ENCODE measurements around the gene SEMA3F.

Gene SEMA3F

DNA sequence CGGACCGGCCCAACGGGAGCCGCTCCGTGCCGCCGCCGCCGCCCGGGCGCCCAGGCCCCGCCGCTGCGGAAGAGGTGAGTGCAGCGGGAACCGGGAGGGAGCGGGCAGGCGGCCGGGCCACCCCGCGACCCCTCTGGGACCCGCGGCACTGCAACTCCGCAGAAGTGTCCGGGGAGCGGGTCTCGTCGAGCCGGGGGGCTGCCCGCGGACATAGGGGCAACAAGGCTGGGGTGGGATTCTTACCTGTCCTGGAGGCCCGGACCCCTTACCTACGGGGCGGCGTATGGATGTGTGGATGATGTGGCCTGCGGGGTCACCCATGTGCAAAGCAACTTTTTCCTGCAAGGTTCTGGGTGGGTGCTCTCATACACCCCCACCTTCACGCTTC, 361 bp downstream of the SEMA3F start:
- Histone ChIP-seq H3K27me3 (ENCODE audit: control insufficient read depth, low read length) (peaks cover 35% of the 10 kb centered on the region), H3K36me3 (ENCODE audit: control insufficient read depth, low read length) (no peaks in the 10 kb centered on the region), H4K20me1 (ENCODE audit: control insufficient read depth, insufficient read depth, low read depth, low read length) (no peaks in the 10 kb centered on the region), H3K9me3 (ENCODE audit: control insufficient read depth, insufficient read depth, low read length) (no peaks in the 10 kb centered on the region), H3K27ac (ENCODE audit: low read depth, low read length) (no peak overlapping the region), H3F3A (ENCODE audit: control insufficient read depth, insufficient read depth) (no peaks in the 10 kb centered on the region), H3K4me1 (ENCODE audit: control insufficient read depth, low read length) (peaks cover 21% of the 10 kb centered on the region), H3K4me2 (ENCODE audit: low read length) (peak overlapping the region; percentile 71), H3K79me2 (ENCODE audit: control insufficient read depth, low read length) (no peaks in the 10 kb centered on the region), H3K4me3 (ENCODE audit: low read length) (peak overlapping the region; percentile 65; the same call in 1 of the 2 replicates), H3K9me2 (replicated peaks; ENCODE audit: control insufficient read depth, low read length) (no peaks in the 10 kb centered on the region)
- TF ChIP-seq EZH2phosphoT487 (IDR thresholded peaks at IDR 0.05; ENCODE audit: borderline replicate concordance, low read length), result peak; percentile 28; the same call in 1 of the 2 replicates
- TF ChIP-seq, protein P1, sequence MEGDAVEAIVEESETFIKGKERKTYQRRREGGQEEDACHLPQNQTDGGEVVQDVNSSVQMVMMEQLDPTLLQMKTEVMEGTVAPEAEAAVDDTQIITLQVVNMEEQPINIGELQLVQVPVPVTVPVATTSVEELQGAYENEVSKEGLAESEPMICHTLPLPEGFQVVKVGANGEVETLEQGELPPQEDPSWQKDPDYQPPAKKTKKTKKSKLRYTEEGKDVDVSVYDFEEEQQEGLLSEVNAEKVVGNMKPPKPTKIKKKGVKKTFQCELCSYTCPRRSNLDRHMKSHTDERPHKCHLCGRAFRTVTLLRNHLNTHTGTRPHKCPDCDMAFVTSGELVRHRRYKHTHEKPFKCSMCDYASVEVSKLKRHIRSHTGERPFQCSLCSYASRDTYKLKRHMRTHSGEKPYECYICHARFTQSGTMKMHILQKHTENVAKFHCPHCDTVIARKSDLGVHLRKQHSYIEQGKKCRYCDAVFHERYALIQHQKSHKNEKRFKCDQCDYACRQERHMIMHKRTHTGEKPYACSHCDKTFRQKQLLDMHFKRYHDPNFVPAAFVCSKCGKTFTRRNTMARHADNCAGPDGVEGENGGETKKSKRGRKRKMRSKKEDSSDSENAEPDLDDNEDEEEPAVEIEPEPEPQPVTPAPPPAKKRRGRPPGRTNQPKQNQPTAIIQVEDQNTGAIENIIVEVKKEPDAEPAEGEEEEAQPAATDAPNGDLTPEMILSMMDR (IDR thresholded peaks at IDR 0.05; ENCODE audit: low read depth, low read length, poor library complexity, severe bottlenecking), result no peak

DNA sequence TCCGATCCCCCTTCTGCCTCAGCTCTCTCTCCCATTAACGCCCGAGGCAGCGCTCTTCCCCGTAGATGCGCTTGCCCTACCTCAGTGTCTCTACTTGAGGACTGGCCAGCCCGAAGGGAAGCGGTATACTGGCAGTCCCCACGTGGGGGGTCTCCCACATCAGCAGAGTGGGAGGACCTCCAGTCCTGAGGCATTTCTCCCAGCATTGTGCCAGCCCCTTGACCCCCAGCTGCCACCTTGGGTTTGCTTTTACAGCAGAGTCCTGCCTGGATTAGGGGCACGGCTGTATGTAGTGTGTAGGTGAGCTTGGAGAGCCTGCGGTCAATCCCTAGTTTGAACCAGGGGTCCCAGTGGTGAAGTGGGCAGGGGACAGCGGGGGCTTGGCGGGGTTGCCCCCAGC, 767 bp downstream of the SEMA3F start:
- H3K79me2 ChIP-seq (ENCODE audit: control insufficient read depth, low read length), result no peaks in the 10 kb centered on the region
- H3K9me3 ChIP-seq (ENCODE audit: control insufficient read depth, insufficient read depth, low read length), result no peaks in the 10 kb centered on the region
- H3K4me1 ChIP-seq (ENCODE audit: control insufficient read depth, low read length), result peaks cover 21% of the 10 kb centered on the region
- no peaks in the 10 kb centered on the region for H3F3A ChIP-seq (ENCODE audit: control insufficient read depth, insufficient read depth)
- no peak overlapping the region for H3K27ac ChIP-seq (ENCODE audit: low read depth, low read length)
- peaks cover 35% of the 10 kb centered on the region for H3K27me3 ChIP-seq (ENCODE audit: control insufficient read depth, low read length)
- H3K4me3 ChIP-seq (ENCODE audit: low read length), result peak overlapping the region; percentile 65; the same call in 1 of the 2 replicates
- no peak; the same call in 1 of the 2 replicates for TF ChIP-seq EZH2phosphoT487 (IDR thresholded peaks at IDR 0.05; ENCODE audit: borderline replicate concordance, low read length)
- TF ChIP-seq, protein P1 (IDR thresholded peaks at IDR 0.05; ENCODE audit: low read depth, low read length, poor library complexity, severe bottlenecking), result no peak
- H4K20me1 ChIP-seq (ENCODE audit: control insufficient read depth, insufficient read depth, low read depth, low read length), result no peaks in the 10 kb centered on the region
- no peaks in the 10 kb centered on the region for H3K9me2 ChIP-seq (replicated peaks; ENCODE audit: control insufficient read depth, low read length)
- H3K4me2 ChIP-seq (ENCODE audit: low read length), result peak overlapping the region; percentile 71
- H3K36me3 ChIP-seq (ENCODE audit: control insufficient read depth, low read length), result no peaks in the 10 kb centered on the region

DNA sequence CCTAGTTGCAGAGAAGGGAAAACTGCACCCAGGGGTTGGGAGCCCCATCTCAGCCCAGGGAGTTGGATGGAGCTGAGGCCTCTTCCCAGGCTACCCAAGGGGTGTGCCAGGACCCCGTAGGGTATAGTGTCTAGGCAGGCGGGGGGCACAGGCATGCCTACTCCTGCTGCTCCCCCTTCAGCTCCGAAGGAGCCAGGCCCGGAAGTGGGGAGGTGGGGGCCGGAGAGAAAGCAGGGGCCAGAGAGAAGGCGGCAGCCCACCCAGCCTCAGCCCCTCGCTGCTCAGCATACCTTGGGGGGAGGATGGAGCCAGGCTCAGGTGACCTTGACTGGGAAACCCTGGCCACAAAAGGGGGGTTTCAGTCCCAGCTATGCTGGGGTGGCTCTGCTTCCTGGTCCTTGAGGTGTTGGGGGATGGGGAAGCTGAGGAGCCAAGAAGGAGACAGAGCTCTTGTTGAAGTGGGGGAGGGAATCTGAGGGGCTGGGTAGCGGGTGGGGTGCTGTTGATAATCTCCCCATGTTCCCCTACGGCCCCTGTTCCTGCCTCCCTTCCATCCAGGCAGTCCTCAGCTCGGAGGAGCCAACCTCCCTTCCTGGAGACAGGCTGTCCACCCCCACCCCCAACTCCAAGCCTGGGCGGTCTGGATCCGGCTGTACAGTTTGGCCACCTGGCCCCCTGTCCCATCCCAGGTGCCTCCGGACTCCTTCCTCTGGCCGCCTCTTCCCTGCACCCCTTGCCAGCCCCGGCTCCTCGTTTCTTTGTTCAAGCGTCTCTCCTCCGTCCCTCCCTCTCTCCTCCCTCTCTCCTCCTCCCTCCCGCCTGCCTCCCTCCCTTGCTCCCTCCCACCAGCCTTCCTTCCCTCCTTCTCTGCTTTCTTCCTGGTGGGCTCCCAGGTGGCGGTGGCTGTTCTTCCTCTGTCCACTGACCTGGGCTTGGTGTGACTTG, 1.7 kb downstream of the SEMA3F start:
- peaks cover 21% of the 10 kb centered on the region for H3K4me1 ChIP-seq (ENCODE audit: control insufficient read depth, low read length)
- no peak for TF ChIP-seq EZH2phosphoT487 (IDR thresholded peaks at IDR 0.05; ENCODE audit: borderline replicate concordance, low read length)
- TF ChIP-seq, protein P1 (IDR thresholded peaks at IDR 0.05; ENCODE audit: low read depth, low read length, poor library complexity, severe bottlenecking), result no peak
- no peak overlapping the region for H3K4me2 ChIP-seq (ENCODE audit: low read length)
- H3K9me3 ChIP-seq (ENCODE audit: control insufficient read depth, insufficient read depth, low read length), result no peaks in the 10 kb centered on the region
- H3K9me2 ChIP-seq (replicated peaks; ENCODE audit: control insufficient read depth, low read length), result no peaks in the 10 kb centered on the region
- no peaks in the 10 kb centered on the region for H3K79me2 ChIP-seq (ENCODE audit: control insufficient read depth, low read length)
- peaks cover 37% of the 10 kb centered on the region for H3K27me3 ChIP-seq (ENCODE audit: control insufficient read depth, low read length)
- no peak overlapping the region for H3K27ac ChIP-seq (ENCODE audit: low read depth, low read length)
- no peaks in the 10 kb centered on the region for H4K20me1 ChIP-seq (ENCODE audit: control insufficient read depth, insufficient read depth, low read depth, low read length)
- H3K36me3 ChIP-seq (ENCODE audit: control insufficient read depth, low read length), result no peaks in the 10 kb centered on the region
- H3F3A ChIP-seq (ENCODE audit: control insufficient read depth, insufficient read depth), result no peaks in the 10 kb centered on the region
- H3K4me3 ChIP-seq (ENCODE audit: low read length), result no peak overlapping the region
